OCI-LY3 (cell line): ENCODE measurements around the gene AFDN.
"Not testable (repeated sequence)": the region's sequence is repeated elsewhere in the genome, so short reads cannot be mapped to it uniquely, and the experiment has no call there.

Experiments
- H2AFZ ChIP-seq: fragments of 200-600, 300-600 bp; shearing (Covaris generic); 2 replicates; pipeline ENCODE4 v1.6.0; 2014; ENCODE audit warnings: antibody characterized with exemption, low read depth, low read length
- H3K27ac ChIP-seq: fragments of 200-600, 300-600 bp; sonication (generic); 2 replicates; pipeline ENCODE4 v1.5.1; 2014; ENCODE audit warnings: mild to moderate bottlenecking, low read length, moderate library complexity, mixed read lengths
- H3K27me3 ChIP-seq: fragments of 200-600, 300-600 bp; sonication (generic); 2 replicates; pipeline ENCODE4 v1.6.1; 2014; ENCODE audit warnings: low read depth, low read length, mixed read lengths
- H3K36me3 ChIP-seq: fragments of 200-600, 300-600 bp; sonication (generic); replicated peaks from 2 replicates; pipeline ENCODE3; 2014; ENCODE audit warnings: low read depth, low read length, mixed read lengths
- H3K4me1 ChIP-seq: fragments of 300-600, 200-600 bp; sonication (generic); 2 replicates; pipeline ENCODE4 v1.6.1; 2014; ENCODE audit warnings: low read length, mixed read lengths
- H3K4me2 ChIP-seq: fragments of 200-600, 300-600 bp; sonication (generic); 2 replicates; pipeline ENCODE4 v1.6.1; 2014; ENCODE audit warnings: low read length, mixed read lengths
- H3K4me3 ChIP-seq: fragments of 300-600, 200-600 bp; sonication (generic); 2 replicates; pipeline ENCODE4 v1.5.1; 2014; ENCODE audit warnings: antibody characterized with exemption, mild to moderate bottlenecking, low read length, moderate library complexity
- H3K79me2 ChIP-seq: fragments of 300-600, 200-600 bp; shearing (Covaris generic); 2 replicates; pipeline ENCODE4 v1.6.1; 2014; ENCODE audit warnings: mild to moderate bottlenecking, low read length, mixed read lengths
- H3K9ac ChIP-seq: fragments of 300-600, 200-600 bp; shearing (Covaris generic); 2 replicates; pipeline ENCODE4 v1.6.0; 2014; ENCODE audit warnings: mild to moderate bottlenecking, low read length, moderate library complexity
- H3K9me3 ChIP-seq: fragments of 200-600, 300-600 bp; shearing (Covaris generic); 2 replicates; pipeline ENCODE4 v1.6.1; 2014; ENCODE audit warnings: low read length, mixed read lengths; ENCODE audit not compliant: insufficient read depth
- H4K20me1 ChIP-seq: fragments of 200-600, 300-600 bp; sonication (generic); 2 replicates; pipeline ENCODE4 v1.6.1; 2016; ENCODE audit warnings: low read length, mixed read lengths; ENCODE audit not compliant: insufficient read depth
- CTCF ChIP-seq: fragments of 200-600, 300-600 bp; sonication (generic); IDR thresholded peaks from 2 replicates; pipeline ENCODE4 v1.5.1; 2014; ENCODE audit warnings: antibody characterized with exemption, low read length, low read depth
- EZH2phosphoT487 ChIP-seq: fragments of 200-600 bp; shearing (Covaris generic); IDR thresholded peaks from 2 replicates; pipeline ENCODE4 v1.6.1; 2018; ENCODE audit warnings: antibody characterized with exemption, mixed run types, low read depth

AFDN gene

DNA sequence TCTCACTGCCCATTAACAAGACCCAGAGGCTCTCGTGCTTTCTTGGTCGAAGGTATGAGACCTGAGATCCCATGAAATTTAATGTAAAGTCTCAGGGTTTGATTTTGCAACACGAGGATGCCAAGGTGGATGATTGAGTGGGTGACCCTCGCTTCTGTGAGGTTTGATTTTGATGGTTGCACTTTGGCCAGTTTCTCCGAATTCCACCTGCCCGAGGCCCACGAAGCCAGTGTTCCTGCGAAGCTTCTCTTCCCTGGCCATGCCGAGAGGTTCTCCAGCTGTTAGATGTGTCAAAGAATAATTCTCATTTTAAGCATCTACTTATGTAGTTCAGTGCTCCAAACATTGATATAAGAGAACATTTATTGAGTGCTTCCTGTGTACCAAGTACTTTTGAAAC, 170.9 kb downstream of the AFDN start, which contains the start of gene KIF25:
KIF25 (plus strand) TSS at position 30 of the 400 bp plus-strand sequence. CDS start 31,915 bp downstream, outside the sequence.
- Histone ChIP-seq H3K36me3 (no peaks in the 10 kb centered on the region), H3K4me3 (peak within 1 kb of the TSS; percentile 77), H3K9ac (no peak within 1 kb of the TSS), H3K27ac (no peak within 1 kb of the TSS), H4K20me1 (no peaks in the 10 kb centered on the region), H3K4me2 (peak within 1 kb of the TSS; percentile 70), H3K27me3 (no peaks in the 10 kb centered on the region), H2AFZ (no peak within 1 kb of the TSS), H3K4me1 (peaks cover 19% of the 10 kb centered on the region), H3K9me3 (no peaks in the 10 kb centered on the region), H3K79me2 (no peaks in the 10 kb centered on the region)
- TF ChIP-seq EZH2phosphoT487 (no peak), CTCF (no peak)

GRCh38 chr6:167998215-167998614, 171.5 kb downstream of the AFDN start:
- TF ChIP-seq EZH2phosphoT487 (no peak), CTCF (no peak)
- Histone ChIP-seq H3K27me3 (no peaks in the 10 kb centered on the region), H3K4me1 (peaks cover 19% of the 10 kb centered on the region)

DNA sequence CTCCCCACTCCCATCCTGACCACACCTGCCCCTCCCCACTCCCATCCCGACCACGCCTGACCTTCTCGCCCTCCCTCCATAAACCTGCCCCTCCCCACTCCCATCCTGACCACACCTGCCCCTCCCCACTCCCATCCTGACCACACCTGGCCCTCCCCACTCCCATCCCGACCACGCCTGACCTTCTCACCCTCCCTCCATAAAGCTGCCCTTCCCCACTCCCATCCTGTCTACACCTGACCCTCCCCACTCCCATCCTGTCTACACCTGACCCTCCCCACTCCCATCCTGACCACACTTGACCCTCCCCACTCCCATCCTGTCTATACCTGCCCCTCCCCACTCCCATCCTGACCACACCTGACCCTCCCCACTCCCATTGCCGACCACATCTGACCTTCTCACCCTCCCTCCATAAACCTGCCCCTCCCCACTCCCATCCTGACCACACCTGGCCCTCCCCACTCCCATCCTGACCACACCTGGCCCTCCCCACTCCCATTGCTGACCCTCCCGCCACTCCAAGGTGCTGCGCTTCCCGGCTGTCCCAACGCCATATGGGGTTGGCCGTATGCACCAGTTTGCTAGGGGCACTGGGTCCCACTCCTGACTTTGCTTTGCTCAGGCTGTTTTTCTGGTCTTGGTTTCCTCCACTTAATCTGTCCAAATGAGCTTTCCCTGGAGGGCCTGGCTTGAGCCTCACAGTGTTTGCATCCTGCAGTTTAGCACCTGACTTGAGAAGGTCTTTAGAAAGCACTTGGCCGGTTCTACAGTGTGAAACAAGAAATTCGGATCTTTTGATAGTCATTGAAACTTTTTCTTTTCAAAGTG, 173.7 kb downstream of the AFDN start:
- no peak overlapping the region for H3K27ac ChIP-seq
- no peak overlapping the region for H2AFZ ChIP-seq
- H3K4me3 ChIP-seq: no peak overlapping the region
- H3K9ac ChIP-seq: no peak overlapping the region
- H3K36me3 ChIP-seq: no peaks in the 10 kb centered on the region
- no peaks in the 10 kb centered on the region for H3K9me3 ChIP-seq
- peaks cover 19% of the 10 kb centered on the region for H3K4me1 ChIP-seq
- H3K27me3 ChIP-seq: no peaks in the 10 kb centered on the region
- no peak overlapping the region for H3K4me2 ChIP-seq
- TF ChIP-seq EZH2phosphoT487 (no peak), CTCF (no peak)
- H3K79me2 ChIP-seq: no peaks in the 10 kb centered on the region
- no peaks in the 10 kb centered on the region for H4K20me1 ChIP-seq

More at GRCh38 chr6:167998215-167998614, 171.5 kb downstream of the AFDN start:
- Histone ChIP-seq H2AFZ (no peak overlapping the region), H4K20me1 (no peaks in the 10 kb centered on the region), H3K27ac (no peak overlapping the region), H3K9me3 (no peaks in the 10 kb centered on the region), H3K4me3 (no peak overlapping the region), H3K4me2 (no peak overlapping the region), H3K36me3 (no peaks in the 10 kb centered on the region), H3K79me2 (no peaks in the 10 kb centered on the region), H3K9ac (no peak overlapping the region)

DNA sequence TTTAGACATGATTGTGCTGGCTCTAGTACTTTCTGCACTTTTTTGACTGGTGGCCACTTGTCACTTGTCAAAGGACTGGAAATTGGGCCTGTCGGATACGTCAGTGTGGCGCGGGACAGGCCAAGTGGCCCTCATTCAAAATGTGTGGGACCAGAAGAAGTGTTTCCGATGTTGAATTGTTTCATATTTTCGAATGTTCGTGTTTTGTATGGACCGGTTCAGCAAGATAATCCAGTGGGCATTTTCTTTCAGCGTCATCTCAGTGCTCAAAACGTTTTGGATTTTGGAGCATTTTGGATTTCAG, 174.3 kb downstream of the AFDN start:
- no peaks in the 10 kb centered on the region for H3K79me2 ChIP-seq
- no peaks in the 10 kb centered on the region for H4K20me1 ChIP-seq
- TF ChIP-seq EZH2phosphoT487 (no peak), CTCF (no peak)
- H3K9ac ChIP-seq: no peak overlapping the region
- peaks cover 19% of the 10 kb centered on the region for H3K4me1 ChIP-seq
- H3K4me3 ChIP-seq: no peak overlapping the region
- H3K27me3 ChIP-seq: no peaks in the 10 kb centered on the region
- H3K36me3 ChIP-seq: no peaks in the 10 kb centered on the region
- no peak overlapping the region for H3K27ac ChIP-seq
- no peak overlapping the region for H3K4me2 ChIP-seq
- H3K9me3 ChIP-seq: no peaks in the 10 kb centered on the region
- H2AFZ ChIP-seq: no peak overlapping the region

DNA sequence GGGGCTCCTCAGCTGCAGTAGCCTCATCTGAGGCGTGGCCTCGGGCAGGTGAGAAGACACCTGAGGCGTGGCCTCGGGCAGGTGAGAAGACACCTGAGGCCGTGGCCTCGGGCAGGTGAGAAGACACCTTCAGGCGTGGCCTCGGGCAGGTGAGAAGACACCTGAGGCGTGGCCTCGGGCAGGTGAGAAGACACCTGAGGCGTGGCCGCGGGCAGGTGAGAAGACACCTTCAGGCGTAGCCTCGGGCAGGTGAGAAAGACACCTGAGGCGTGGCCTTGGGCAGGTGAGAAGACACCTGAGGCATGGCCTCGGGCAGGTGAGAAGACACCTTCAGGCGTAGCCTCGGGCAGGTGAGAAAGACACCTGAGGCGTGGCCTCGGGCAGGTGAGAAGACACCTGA, 174.8 kb downstream of the AFDN start:
- H3K79me2 ChIP-seq, H3K27me3 ChIP-seq, H3K9me3 ChIP-seq, H3K4me3 ChIP-seq, H3K4me2 ChIP-seq, H3K27ac ChIP-seq, H2AFZ ChIP-seq, H4K20me1 ChIP-seq, H3K36me3 ChIP-seq, H3K9ac ChIP-seq: not testable (repeated sequence)
- H3K4me1 ChIP-seq: peaks cover 19% of the 10 kb centered on the region
